Measurements from ENCODE around the gene SGTA. TPM values are rescaled to one million over a fixed set of nuclear protein-coding genes. Genes with fewer than 3 reads are reported as not detected.

The SGTA gene
- total and polyA plus RNA-seq, 2 of the 8 experiments (the other 6 are each of a cell fraction or from before 2014, with no cell fraction given), result 86.8 to 130 TPM

DNA sequence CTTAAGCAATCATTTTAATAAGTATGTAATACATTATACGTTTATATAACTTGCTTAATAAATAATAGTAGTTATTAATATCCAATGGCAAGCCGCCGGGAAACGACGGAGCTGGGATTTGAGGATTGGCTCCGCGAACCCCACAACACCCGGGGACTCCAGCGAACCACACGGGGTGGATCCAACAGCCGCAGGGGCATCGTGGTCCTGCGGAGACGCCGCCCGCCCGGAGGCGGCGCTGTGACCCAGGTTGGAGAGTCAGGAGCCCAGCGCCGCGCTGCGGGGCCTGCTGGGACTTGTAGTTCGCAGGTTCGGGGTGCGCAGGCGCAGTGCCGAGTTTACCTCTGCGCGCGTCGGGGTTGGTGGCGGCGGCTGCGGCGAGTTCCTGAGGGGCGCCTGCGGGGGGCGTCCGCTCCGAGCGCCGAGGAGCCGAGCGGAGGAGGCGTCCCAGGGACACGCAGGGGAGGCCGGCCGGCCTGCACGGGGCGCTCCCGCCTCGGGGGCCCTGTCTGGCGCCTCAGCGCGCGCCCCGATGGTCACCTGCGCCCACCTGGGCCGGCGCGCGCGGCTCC, 36.6 kb upstream of the SGTA start, which contains the start of gene ZNF554 (continued):
- TF ChIP-seq TCF12 (IDR thresholded peaks at IDR 0.05; ENCODE audit: low read depth, low read length) (peak; percentile 62; the same call in 1 of the 2 replicates), CEBPB (IDR thresholded peaks at IDR 0.05; ENCODE audit: low read depth, low read length) (no peak), KDM5A (IDR thresholded peaks at IDR 0.05; ENCODE audit: low read length) (no peak), RAD21 (IDR thresholded peaks at IDR 0.05 in 1 of 2, conservative IDR thresholded peaks at IDR 0.05 in 1 of 2; ENCODE audit: low read depth in 2 of 2, low read length in 2 of 2) (peak; percentile 38 to 59; a peak in 3 of 4 replicates), CTBP2 (IDR thresholded peaks at IDR 0.05; ENCODE audit: borderline replicate concordance, insufficient read depth, insufficient read length, low read length) (peak; percentile 42), TAF7 (optimal IDR thresholded peaks at IDR 0.05; ENCODE audit: borderline replicate concordance, low read depth, low read length) (peak; percentile 33), HDAC2 (IDR thresholded peaks at IDR 0.05; ENCODE audit: borderline replicate concordance in 1 of 2, low read depth in 2 of 2, low read length in 2 of 2) (peak in 1 of 2 experiments; percentile 92; a peak in 1 of 4 replicates), SIRT6 (IDR thresholded peaks at IDR 0.05; ENCODE audit: low read length) (no peak), SRF (IDR thresholded peaks at IDR 0.05; ENCODE audit: low read depth, low read length) (no peak), BCL11A (IDR thresholded peaks at IDR 0.05; ENCODE audit: low read depth in 2 of 2, low read length in 2 of 2) (no peak), POLR2AphosphoS5 (IDR thresholded peaks at IDR 0.05; ENCODE audit: low read depth, low read length) (no peak), BACH1 (IDR thresholded peaks at IDR 0.05; ENCODE audit: low read length) (peak; percentile 80; the same call in 1 of the 2 replicates), SP2 (IDR thresholded peaks at IDR 0.05; ENCODE audit: low read length) (peak; percentile 41; the same call in 1 of the 2 replicates), GTF2F1 (IDR thresholded peaks at IDR 0.05; ENCODE audit: borderline replicate concordance, low read depth, low read length) (no peak), CBX5 (IDR thresholded peaks at IDR 0.05; ENCODE audit: low read depth, low read length) (no peak), SIX5 (IDR thresholded peaks at IDR 0.05; ENCODE audit: low read depth, low read length) (peak; percentile 91), SP4 (IDR thresholded peaks at IDR 0.05; ENCODE audit: low read length) (no peak; the same call in 1 of the 2 replicates), CBX8 (IDR thresholded peaks at IDR 0.05; ENCODE audit: borderline replicate concordance, low read depth, low read length) (no peak), JUND (IDR thresholded peaks at IDR 0.05; ENCODE audit: low read length) (0 out of 2 replicates have a peak, but pooled peaks have one; percentile 11), BRCA1 (IDR thresholded peaks at IDR 0.05; ENCODE audit: low read depth, low read length) (no peak), EGR1 (IDR thresholded peaks at IDR 0.05; ENCODE audit: borderline replicate concordance, low read depth, low read length) (no peak; the same call in 1 of the 2 replicates)
- TF ChIP-seq, protein P1, sequence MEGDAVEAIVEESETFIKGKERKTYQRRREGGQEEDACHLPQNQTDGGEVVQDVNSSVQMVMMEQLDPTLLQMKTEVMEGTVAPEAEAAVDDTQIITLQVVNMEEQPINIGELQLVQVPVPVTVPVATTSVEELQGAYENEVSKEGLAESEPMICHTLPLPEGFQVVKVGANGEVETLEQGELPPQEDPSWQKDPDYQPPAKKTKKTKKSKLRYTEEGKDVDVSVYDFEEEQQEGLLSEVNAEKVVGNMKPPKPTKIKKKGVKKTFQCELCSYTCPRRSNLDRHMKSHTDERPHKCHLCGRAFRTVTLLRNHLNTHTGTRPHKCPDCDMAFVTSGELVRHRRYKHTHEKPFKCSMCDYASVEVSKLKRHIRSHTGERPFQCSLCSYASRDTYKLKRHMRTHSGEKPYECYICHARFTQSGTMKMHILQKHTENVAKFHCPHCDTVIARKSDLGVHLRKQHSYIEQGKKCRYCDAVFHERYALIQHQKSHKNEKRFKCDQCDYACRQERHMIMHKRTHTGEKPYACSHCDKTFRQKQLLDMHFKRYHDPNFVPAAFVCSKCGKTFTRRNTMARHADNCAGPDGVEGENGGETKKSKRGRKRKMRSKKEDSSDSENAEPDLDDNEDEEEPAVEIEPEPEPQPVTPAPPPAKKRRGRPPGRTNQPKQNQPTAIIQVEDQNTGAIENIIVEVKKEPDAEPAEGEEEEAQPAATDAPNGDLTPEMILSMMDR (IDR thresholded peaks at IDR 0.05; ENCODE audit: control extremely low read depth in 1 of 3, insufficient read depth in 1 of 3, low read depth in 1 of 3, low read length in 3 of 3), result peak; percentile 86 to 95 (median 94)
- TF ChIP-seq, protein P2, sequence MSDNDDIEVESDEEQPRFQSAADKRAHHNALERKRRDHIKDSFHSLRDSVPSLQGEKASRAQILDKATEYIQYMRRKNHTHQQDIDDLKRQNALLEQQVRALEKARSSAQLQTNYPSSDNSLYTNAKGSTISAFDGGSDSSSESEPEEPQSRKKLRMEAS (IDR thresholded peaks at IDR 0.05), result peak; percentile 74

Measured in H1 (cell line).